ENCODE data around the gene LTA4H. TPM values are rescaled to one million over a fixed set of nuclear protein-coding genes. Genes with fewer than 3 reads are reported as not detected.
"Not testable (repeated sequence)": the region's sequence is repeated elsewhere in the genome, so short reads cannot be mapped to it uniquely, and the experiment has no call there.

LTA4H gene
- 100 to 1,000 TPM; 126 to 134 (median 133) TPM for polyA plus RNA-seq (ENCODE audit: insufficient read length in 4 of 4)

DNA sequence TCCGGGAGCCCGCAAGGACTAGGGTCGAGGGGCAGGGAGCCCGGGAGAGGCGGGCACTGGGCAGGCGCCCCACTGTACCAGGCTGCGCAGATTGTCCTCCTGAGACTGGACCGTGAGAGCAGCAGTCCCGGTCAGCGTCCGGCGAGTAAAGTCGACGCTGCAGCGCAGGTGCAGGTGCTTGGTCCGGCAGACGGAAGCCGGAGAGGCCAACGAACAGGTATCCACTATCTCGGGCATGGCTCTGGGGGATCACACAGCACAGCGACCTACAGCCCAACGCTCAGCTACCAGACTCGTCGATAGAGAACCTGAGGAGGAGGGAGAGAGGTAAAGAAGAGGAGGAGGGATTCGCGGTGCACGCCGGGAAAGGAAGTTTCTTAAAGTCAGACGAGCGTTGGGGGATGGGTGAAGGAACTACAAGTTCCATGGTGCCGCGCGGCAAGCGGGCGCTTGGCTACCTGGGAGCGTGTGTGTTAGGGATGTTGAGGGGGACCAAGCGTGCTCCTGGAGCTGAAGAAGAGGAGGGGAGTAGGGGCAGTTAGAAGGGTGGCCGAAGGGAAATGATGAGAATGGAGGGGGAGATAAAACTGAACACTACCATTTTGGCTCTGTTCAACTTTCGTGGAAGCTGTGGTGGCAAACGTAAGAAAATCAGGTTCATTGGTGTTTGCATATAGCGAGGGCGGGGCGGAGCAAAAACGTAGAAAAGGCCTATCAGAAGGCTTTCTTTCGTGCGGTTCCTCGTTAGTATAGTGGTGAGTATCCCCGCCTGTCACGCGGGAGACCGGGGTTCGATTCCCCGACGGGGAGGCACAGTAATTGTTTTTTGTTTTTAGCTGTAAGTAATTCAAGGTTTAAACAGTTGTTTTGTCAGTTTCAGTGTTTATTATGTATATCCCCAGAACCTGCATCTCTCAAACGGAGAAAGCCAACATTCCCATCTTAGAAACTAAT, at the start of gene LTA4H:
Gene LTA4H (minus strand): TSS at position 305 of the 954 bp plus-strand sequence. CDS start 68 bp downstream, at position 237.
- peak; percentile 98 to 100 (median 98) for DNase-seq (ENCODE audit: low read depth in 4 of 4, low spot score in 3 of 4)

GRCh38 chr12:96084624-96085023, 49.2 kb upstream of the LTA4H start:
- no peak for DNase-seq (ENCODE audit: low read depth in 4 of 4, low spot score in 3 of 4)

GRCh38 chr12:96083020-96083719, 47.8 kb upstream of the LTA4H start:
- DNase-seq (ENCODE audit: low read depth in 4 of 4, low spot score in 3 of 4) = no peak

DNA sequence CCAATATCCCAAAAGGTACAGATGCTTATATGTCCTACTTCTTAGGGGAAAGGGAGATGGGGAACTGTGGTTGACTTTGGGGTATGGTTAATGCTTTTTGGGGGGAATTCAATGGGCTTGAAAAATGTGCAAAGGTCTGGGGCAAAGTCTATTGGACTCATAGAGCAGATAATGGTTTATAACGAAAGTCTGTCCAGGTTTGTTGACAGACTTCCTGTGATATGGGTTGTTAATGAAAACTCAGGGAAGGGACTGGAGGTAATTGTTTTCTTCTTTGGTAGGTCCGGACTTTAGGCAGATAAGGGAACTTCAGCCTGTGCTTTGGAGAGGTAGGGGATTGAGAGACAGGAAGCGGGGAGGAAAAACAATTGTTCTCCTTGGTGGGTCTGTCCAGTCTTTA, 46.2 kb upstream of the LTA4H start:
- DNase-seq (ENCODE audit: low read depth in 4 of 4, low spot score in 3 of 4) = no peak

DNA sequence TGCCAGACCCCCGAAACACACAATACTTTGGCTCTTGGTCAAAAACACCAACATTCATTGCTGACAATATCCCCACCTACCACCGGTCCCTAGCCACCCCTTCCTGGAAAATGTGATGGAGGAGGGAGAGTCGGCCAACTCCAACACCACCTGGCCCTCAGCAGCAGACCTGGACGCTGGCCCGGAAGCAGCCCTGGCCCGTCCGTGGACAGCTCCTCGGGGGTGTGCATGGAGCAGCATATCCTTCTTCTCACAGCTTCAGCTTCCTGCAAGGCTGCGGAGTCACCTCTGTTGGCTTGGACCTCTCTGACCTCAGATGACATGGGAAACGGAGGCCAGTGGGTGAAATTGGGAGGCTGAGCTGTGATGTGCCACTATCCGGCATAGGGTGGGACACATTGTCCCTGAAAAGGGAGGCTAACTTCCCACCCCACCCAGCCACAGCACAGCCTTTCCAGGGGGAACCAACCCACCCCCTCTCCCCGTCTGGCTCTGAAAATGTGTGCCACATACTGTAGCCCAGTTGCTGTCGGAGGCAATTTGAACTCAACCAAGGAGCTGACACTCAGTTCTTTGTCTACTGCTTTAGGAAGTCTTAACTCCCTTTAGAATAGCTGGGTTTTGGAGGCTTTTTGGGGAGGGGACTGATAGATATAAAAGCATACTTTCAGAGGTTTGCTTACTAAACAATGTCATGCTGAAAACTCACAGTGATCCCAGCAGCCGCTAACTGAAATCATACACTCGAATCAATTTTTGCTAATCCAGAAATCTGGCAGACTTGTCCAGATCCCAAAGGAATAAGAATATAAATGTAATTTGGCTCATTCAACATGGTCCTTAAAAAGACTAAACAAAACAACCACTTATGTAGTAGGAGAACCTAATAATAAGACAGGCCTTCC, 43.1 kb upstream of the LTA4H start:
- DNase-seq (ENCODE audit: low read depth in 4 of 4, low spot score in 3 of 4) = no peak

DNA sequence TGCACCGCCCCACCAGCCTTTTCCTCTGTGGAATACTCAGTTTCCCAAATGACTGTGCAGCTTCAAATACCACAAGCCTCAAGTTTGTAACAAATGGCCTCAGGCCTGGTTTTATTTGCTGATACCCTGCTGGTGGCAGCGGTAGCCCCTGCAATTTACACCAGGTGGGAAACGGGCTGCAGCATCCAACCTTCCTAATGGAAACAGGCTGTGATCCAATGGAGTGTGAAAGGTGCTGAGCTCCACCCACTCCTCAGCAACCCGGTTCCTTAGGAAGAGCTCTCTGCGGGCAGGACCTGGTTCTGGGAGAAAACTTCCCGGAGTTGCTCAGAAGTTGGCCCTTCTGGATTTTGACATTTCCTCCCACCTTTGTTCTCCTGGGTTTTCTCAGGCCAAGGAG, 41.7 kb upstream of the LTA4H start:
- no peak for DNase-seq (ENCODE audit: low read depth in 4 of 4, low spot score in 3 of 4)

GRCh38 chr12:96075560-96075959, 40.2 kb upstream of the LTA4H start:
- DNase-seq (ENCODE audit: low read depth in 4 of 4, low spot score in 3 of 4) = no peak

GRCh38 chr12:96073346-96074330, 38.3 kb upstream of the LTA4H start:
- no peak for DNase-seq (ENCODE audit: low read depth in 4 of 4, low spot score in 3 of 4)

- no peak for DNase-seq (ENCODE audit: low read depth in 4 of 4, low spot score in 3 of 4)
These were observed 35.4 kb upstream of the LTA4H start for GRCh38 chr12:96070670-96071279.

DNA sequence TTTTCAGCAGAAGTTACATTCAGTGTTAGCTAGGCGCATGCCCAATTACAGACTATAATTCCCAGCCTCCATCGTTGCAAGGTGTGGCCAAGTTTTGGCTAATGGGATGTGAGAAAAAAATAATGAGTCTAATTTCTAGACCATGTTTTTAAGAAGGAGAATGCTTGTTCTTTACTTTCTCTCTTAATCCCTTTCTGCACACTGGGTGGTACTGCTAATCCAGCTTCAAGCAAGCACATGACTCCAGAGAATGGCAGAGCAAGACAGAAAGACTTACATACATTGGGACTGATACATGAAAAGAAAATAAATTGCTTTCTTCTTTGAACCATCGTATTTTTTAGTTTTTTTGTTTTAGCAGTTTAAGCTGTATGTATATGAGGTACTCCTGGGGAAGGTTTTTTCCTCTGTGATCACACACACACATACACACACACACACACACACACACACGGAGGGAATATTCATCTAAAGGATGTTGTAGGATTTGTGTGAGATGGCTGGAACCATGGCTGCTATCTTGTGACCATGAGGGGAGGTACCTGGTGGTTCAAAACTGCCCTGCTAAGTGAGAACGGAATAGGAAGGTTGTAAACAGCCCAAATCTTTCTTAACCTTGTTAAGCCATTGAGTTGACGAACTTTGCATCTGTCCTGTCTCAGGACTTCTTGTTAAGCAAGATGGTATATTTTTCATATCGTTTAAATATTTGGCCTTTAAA, 34.3 kb upstream of the LTA4H start:
- DNase-seq (ENCODE audit: low read depth in 4 of 4, low spot score in 3 of 4) = no peak

- DNase-seq (ENCODE audit: low read depth in 4 of 4, low spot score in 3 of 4) = no peak
These were observed 33.2 kb upstream of the LTA4H start for GRCh38 chr12:96068636-96069035.

GRCh38 chr12:96068111-96068510, 32.7 kb upstream of the LTA4H start:
- DNase-seq (ENCODE audit: low read depth in 4 of 4, low spot score in 3 of 4) = no peak

- DNase-seq (ENCODE audit: low read depth in 4 of 4, low spot score in 3 of 4) = not testable (repeated sequence)
These were observed 30.4 kb upstream of the LTA4H start for GRCh38 chr12:96065776-96066175.

DNA sequence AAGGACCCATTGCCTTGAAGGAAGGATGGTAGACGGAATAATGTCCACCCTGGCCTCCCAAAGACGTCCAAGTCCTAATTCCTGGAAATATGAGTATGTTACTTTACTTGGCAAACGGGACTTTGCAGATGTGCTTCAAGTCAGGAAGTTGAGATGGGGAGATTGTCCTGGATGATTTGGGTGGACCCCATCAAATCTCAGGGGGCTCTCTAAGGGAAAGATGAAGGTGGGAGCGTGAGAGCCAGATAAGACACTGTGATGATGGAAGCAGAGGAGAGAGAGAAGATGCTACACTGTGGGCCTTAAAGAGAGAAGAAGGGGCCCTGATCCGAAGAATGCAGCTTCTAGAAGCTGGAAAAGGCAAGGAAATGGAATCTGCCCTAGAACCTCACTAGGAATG, 29.6 kb upstream of the LTA4H start:
- no peak for DNase-seq (ENCODE audit: low read depth in 4 of 4, low spot score in 3 of 4)

- DNase-seq (ENCODE audit: low read depth in 4 of 4, low spot score in 3 of 4) = no peak
These were observed 28.9 kb upstream of the LTA4H start for GRCh38 chr12:96064271-96064670.

GRCh38 chr12:96063046-96063445, 27.7 kb upstream of the LTA4H start:
- no peak for DNase-seq (ENCODE audit: low read depth in 4 of 4, low spot score in 3 of 4)

DNA sequence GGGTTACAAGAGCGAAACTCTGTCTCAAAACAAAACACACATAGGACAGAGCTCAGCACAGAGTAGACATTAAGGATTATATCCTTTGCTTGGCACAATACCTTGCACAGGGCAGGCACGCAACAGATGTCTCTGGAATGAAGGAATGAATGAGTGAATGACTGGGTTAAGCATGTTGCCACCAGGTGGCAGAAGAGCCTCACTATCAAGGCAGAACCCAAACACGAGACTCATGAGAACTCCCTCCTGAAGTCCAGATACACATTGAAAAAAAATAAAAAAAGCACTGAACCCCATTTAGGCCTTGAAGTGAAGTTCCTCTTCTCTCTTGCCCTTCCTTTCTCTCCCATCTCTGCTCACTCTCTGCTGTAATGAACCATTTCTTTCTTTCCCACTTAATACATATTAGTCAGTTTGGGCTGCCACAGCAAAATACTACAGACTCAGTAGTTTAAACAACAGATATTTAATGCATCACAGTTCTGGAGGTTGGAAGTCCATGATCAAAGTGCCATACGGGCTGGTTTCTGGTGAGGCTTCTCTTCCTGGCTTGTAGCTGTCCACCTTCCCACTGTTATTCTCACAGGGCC, 26.6 kb upstream of the LTA4H start:
- DNase-seq (ENCODE audit: low read depth in 4 of 4, low spot score in 3 of 4) = peak in 3 of 4 donors; percentile 45 to 65 (median 61)

- no peak for DNase-seq (ENCODE audit: low read depth in 4 of 4, low spot score in 3 of 4)
These were observed 25.9 kb upstream of the LTA4H start for GRCh38 chr12:96061323-96061722.
